NCI-H1105 (cell line): ENCODE measurements around the gene UVRAG.

Experiments
- DNase-seq: peaks from one replicate; lab custom pipeline; 2025; lab: John Stamatoyannopoulos, UW

UVRAG gene

DNA sequence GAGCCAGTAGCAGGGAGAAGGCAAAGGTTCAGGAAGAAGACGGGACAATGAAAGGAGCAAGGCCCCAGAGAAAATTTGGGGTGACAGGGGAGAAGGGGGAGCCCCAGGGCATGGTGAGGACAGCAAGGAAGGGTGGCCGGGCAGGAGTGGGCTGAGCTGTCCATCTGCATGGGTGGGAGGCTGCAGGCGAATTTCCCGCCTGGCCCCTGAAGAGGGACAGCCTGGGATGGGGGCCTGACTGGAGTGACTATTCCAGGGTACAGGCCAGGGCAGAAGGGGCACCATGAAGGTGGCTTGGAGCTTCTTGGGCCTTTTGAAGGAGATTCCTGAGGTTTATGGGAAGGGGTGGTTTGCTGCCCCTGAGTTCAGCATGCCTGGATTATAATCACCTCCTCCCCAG is 335.1 kb downstream of the UVRAG start:
- no peak for DNase-seq

DNA sequence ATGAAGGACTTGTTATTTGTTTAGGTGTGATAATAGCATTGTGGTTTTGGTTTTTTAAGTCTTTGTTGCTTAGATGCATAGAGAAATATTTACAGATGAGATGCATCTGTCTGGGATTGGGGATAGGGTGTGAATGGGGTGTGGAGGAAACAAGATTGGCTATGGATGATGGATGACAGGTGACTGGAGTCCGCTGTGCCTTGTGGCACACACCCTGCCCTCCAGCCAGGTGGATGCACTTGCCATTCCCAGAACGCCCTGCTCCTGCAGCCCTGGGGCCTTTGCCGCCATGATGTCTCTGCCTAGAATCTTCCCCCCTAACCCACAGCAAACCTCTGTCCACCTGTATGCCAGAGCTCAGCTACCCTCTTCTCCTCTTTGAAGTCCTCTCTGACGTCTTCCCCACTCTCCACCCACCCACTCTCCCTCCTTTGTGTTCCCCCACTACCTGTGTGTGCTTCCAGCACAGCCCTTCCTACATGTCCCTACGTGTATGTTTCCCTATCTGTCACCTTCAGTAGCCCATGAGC is 336.6 kb downstream of the UVRAG start:
- no peak for DNase-seq

DNA sequence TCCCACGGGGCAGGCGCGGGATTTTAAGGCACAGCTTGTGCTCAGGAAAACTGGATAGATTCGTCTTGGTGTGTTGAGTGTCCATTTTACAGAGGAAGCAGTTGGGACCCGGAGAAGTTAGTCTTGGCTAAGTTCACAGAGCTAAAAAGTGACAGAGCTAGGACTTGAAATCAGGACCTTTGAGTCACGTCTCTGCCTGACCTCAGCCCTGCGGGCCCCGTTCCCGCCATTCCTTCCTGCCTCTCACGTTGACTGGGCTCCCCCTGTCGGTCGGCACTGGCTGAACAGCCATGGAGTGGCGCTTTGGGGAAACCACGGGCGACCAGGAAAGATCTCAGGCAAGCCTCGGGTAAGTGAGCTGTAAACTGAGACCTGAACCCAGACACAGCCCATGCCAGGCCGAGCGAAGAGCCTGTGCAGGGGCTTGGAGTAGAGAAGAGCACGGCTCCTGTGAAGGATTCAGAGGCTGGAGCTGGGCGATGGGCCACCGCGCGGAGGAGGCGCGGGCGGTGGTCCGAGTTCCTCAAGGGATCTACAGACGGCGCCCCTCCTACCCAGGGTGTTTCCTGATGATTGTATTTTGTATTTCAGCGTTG is 337.2 kb downstream of the UVRAG start:
- DNase-seq = no peak

DNA sequence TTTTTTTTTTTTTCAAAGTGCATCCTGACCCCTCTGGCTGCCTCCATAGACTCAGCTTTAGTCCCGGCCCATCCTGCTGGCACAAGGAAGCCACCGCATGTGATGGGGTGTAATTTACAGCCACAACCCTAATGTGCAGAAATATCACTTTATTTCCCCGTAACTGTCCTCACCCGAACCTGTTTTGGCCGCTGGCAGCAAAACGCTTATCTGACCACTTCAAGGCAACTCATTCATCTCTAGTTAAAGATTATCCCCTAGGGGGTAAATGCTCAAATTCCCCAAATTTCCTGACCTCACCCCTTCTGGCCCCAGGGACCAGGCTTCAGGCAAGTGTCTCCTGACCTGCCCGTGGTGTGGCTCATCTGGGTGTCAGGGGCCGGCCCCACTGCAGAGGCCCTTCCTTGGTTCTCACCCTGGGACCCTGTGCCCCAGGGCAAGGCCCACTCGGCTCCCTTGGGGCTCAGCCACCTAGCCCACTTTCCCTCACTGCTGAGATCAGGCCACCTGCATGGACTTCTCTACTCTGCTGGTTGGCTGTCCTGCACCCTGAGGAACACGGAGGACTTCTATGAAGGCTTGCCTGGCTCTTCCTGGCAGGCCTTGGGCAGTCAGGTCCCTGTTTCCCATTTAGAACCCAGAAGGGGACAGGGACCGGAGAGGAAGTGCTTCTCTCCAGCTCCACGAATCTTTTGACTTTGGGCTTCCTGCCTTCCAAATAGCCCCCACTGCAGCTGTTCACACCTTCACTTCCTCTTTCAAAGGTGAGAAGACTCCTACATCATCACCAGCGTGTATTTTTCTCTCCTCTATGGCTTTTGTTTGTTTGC is 337.9 kb downstream of the UVRAG start:
- no peak for DNase-seq

DNA sequence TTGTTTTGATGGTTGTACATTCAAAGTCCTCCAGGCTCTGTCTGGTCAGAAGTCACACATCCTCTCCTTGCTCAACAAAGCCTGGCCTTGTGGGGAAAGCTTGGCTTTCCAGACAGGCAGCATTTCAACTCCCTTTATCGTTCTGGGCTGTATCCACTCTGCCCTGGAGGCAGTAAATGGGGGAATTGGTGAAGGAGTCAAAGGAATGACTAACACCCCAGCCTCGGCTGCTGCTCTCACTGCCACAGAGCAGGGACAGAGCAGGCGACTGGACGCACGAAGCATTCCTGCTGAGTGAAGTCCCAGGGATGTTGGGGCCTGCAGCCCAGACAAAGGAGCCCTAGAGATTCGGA is 338.5 kb downstream of the UVRAG start:
- no peak for DNase-seq

DNA sequence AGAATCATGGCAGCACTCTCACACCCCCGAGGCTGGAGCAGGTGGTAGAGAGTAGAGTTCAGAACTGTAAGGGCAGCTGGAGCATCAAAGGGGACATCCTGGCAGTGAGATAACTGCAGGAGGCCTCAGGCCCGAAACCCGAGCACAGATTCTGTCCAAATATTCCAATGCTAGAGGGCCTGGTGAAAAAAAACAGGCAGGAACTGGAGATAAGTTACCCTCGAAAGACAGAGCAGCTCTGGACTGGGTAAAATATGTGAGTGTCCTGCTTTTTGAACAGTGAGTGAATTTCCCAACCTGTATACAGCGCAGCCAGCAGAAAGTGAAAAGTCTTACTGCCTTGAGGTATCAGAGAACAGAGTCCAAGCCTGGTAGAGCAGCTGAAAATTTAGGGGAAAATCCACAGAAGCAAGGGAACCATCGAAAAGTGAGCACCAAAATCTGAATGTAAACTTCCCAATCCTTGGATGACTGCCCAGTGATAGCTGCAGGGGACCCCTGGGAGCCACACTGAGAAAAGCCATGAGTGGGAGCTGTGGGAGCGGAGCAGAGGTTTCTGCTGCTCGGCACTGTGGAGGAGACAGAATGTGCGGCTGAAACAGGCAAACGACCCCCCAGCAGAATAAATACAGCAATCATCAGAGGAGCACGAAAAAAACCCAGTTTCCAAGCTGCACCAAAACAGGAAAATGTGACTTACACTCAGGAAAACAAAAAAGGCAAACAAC is 340.7 kb downstream of the UVRAG start:
- no peak for DNase-seq

DNA sequence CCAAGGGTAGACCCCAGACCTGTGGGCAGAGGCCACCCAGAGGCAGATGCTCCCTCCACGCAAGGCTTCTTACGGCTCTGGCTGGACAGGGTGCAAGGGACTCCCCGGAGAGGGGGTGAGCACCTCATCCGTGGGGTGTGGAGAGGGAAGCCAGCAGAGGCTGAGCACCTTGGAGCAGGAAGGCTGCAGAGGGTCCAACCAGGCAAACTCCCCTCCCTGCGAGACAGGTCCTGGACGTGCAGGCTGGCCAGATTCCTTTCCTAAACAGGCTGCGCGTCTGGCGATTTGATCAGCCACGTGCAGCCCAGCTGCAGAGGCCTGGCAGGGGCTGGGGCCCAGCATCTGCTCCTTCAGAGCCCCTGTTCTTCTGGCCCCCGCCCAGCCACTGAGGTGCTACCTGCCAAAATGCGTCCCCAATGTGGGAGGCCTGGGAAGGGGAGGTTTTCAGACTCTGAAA is 342.0 kb downstream of the UVRAG start:
- DNase-seq = no peak

DNA sequence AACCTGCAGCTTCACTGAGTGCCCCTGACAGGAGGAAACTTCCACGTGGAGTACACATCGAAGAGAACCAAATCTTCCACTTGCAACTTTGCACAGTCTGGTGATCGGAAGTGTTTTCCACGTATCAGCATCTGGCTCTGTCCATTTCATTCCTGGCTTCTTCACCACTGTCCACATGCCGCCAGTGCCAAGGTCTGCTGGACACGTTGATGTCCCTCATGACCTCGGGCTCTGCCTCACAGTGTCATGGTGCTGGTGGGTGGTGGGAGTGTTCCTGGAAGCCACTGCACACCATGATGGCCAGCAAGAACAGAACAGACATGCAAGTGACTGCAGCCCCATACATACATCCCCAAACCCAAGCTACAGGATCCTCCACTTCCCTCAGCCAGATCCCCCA is 342.9 kb downstream of the UVRAG start:
- no peak for DNase-seq

DNA sequence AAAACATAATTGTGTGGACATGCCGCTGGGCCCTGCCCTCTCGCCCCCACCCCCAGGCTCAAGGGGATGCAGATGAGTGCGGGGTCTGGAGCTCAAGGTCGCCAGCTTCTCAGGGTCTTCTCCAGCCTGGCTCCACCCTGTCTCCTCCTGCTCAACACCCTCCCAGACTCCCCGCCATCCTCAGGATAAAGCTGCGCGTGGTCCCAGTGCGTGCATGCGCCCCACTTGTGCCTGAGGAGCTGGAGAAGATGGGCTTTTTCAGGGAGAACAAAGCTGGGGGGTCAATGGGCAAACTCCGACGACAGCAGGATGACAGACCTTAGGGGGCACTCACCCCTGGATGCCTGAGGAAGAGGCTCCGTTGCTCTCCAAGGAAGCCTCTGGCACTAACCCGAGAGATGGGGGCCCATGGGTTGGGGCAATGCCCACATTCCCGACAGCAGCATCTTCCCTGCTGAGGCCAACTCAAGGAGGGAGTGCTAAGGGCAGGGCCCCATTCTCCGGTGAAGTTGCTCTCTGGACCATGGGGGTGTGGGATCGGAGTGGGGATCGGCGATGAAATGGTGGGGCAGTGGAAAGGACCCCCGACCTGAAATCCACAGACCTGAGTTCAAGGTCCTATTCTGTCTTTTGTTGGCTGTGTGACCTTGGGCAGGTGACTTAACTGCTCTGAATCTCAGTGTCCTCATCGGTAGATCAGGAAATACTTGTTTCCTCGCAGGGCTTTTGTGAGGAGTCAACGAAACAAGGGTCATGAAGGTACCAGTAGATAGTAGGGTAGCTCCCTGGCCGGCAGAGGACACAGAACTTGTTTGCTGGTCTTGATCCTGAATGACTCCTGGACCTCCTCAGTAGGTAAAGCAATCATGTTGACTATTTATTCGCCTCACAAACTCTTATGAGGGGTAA is 343.6 kb downstream of the UVRAG start:
- no peak for DNase-seq

DNA sequence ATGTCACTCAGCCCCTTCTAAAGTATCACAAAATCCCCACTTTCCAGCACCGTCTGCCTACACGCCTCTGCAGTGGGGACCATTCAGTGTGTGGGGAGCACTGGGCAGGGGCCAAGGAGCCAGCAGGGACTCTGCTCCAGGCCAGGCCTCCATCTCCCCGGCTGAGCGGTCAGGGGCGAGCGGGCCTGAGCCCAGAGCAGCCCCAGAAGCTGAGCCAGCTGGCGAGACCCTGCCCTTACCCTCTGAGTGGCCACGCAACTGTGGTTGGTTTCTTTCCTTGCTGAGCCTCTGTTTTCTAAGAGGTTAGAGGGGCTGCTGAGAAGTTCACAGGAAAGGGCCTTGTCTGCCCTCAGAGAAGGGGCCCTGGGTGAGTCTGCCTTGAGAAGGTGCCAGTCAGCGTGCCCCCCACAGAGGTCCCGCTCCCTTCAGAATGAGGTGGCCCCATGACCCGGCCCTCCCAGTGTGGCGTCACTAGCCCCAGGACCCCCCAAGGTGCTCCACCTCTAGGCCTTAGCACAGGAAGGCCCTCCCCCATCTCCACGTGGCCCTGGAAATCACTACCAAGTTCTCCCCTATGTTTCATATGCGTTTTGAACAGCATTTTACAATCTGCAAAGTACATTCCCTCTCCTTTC is 344.4 kb downstream of the UVRAG start:
- DNase-seq = no peak

DNA sequence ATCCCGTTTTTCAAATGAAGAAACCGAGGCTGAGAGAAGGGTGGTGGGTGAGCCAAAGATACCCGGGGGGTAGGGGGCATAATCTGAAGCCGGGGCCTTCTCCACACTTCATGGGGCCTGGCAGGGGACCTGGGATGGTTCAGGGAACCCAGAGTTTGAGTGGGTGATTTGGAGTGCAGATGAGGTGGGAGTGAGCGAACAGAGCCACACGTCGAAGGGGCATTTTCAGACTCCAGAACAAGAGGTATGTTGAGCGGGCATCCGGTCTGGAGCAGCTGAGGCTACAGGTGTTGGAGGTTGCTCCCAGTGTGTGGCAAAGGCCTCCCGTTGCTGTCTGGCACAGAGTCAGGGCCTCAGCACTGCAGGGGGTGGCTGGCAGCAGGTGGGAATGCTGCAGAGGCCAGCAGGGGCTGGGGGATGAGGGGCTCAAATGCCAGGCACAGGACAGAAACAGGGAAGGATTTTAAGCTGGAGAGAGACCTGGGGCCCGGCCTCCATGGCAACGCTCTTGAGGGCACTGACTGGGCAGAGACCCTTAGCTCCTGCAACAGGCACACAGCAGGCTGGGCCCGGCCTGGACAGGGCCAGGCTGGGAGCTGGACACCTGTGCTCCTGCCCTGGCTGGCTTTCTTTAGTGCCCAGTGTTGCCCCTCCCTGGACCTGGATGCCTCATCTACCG is 345.1 kb downstream of the UVRAG start:
- no peak for DNase-seq

DNA sequence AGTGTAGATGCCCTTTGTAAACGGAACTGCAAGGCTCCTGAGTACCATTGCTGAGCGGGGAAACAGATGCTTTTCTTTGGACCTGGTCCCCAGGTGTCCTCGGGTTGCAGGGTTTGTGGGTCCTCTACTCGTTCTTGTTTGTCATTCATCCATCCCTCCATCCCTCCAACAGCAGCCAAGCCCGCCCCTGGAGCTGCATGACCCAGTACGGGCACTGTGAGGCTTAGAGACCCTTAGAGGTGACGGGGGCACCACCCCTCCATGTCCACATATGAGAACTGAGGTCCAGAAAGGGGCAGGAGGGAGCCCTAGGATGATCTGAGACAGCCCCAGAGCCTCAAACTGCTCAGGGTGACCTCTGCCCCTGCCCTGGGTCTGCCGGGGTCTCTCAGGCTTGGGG is 345.8 kb downstream of the UVRAG start:
- DNase-seq = no peak

DNA sequence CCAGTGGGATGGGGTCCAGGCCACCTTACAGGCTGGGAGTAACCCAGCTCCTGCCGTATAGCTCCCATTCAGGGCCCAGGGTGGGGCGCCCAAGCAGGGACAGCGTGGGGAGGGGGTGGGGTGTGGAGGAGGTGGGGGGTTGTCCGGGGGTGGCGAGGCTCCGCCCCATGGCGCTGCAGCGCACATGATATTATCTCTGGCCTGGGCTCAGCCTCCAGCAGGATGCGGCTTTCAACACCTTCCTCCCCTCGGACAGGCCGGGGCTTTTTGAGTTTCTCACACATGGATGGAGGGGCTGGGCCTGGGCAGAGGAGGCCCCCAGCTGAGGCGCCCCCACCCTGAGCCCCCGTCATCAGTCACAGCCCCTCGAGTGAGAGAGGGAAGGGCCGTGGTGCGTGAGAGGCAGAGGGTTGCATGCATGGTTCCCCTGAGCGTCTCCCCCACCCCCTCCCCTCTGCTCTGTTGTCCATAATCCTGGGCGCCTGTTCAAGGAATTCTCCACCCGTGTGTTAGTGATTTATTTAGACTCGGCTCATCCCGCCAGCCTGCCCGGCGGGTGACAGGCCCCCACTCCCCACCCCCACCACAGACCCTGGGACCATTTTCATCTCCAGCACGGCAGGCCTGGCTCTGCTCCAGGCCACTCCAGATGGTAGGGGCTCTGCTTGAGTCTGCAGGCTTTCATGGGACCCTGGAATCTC is 346.4 kb downstream of the UVRAG start:
- DNase-seq = no peak

DNA sequence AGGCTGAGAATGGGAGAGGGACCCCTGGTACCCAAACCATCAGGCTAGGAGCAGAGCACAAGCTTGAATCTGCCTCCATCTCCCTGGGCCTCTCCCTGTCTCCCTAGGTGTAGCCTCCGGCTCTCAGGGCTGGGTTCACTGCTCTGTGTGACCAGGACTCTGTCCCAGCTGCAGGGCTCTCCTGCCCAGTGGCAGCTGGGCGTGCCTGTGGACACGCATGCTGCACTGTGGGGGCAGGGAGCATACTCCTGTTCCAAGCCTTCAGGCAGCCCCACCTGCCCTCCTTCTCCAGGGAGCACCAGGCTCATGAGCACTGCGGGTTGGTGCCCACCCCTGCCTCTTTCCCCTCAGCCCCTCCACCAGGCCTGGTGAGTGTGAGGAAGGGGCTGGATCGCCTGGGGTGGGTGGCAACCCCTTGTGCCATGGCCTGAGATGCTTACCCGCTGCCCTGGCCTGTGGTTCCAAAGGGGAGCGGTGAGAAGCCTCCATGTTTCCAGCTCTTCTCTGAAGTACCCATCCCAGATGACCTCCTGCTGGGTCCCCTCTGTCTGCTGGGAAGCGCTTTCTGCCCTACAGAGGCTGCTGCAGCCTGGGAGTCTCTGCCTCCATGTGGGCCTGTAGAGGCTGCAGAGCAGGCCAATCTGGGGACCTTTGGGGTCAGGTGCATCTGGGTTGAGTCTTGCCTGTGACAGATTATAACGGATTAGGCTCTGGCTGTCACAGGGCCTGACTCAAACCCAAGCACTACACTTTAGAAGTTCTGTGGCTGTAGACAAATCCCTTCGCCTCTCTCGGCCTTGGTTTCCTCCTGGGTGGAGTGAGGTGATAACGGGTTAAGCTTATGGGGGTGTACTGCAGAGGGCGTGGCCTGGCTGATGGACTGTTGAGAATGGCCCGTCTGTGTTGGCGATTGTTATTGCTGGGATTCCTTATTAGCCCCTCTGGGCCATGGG is 347.6 kb downstream of the UVRAG start:
- no peak for DNase-seq

DNA sequence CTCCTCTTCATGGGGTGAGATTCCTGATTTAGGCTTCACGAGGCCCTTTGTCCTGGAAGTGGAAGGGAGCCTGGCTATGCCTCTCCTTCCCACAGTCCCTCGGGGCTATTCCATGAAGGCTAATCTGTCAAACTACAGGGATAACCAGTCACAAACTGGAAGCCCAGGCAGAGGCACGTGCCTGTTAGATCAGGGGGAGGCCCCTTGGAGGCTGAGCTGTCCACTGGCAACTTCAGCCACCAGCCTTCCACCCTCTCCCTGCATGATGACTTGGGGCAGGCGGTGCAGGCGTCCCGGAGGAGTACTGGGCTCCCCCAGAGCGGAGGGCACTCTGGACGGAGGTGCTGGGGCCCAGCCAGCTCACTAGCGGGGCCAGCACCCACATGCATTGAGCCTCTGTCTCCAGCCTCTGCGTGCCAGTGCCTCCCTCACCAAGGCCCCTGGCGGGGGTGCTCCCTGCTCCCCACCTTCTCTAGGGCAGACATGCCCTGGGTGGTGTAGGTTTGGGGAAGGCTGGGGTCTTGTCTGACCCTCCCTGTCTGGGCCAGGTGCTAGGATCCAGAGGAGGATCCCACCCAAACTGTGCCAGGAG is 348.4 kb downstream of the UVRAG start:
- DNase-seq = no peak

DNA sequence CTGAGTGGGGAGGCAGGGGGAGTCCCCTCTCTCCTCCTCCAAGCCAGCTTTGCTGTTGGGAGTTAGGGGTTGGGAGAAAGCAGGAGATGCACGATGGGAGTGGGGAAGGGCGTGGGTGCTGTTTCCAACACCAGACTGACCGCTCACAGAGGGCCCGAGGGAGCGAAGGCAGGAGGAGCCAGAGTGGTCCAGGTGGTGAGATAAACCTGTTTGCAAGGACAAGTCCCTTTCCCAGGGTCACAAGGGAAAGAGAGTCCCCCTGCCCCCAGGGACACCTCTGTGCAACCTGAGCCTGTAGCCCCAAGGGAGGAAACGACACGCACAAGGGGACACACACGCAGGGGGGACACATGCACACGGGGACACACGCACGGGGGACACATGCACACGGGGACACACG is 349.1 kb downstream of the UVRAG start:
- no peak for DNase-seq

DNA sequence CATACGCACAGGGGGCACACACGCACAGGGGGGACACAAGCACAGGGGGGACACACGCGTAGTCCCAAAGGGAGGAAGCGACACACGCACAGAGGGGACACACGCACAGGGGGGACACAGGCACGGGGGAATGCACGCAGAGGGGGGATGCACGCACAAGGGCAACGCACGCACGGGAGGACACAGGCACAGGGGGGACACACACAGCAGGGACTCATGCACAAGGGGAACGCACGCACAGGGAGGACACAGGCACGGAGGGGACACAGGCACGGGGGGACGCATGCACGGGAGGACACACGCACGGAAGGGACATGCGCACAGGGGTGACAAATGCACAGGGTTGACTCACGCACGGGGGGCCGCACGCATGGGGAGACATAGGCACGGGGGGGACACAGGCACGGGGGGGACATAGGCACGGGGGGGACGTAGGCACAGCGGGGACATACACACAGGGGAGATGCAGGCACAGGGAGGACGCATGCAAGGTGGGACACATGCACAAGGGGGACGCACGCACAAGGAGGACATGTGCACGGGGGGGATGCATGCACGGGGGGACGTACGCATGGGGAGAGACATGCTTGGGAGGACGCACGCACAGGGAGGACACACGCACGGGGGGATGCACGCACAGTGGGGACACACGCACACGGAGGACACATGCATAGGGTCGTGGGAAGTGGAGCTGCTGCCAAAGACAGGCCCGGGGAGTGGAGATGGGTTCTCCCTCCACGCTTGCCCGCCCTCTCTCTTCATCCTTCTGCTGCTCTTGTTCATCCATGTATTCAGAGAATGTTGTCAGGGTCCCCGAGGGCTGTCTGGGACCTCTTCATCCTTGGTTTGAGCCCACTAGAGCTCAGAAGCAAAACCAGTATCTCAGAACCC is 350.1 kb downstream of the UVRAG start:
- no peak for DNase-seq

DNA sequence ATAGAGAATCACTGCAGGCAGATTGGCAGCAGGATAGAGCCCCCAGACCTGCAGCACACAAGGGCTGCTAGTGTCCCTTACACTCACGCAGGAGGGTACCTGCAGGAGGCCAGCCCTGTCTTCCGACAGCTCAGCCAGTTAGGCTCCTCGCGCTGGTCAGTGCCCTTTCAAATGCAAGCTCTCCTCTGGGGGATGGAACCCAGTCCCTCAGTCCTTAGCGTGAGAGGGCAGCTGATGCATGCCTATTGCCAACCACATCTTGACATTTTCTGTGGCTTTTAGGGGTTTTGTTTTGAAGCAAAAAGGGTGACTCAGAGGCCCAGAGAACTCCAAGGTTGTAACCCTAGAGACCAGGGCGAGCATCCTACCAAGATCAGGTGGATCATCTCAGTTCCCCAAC is 351.3 kb downstream of the UVRAG start:
- no peak for DNase-seq
